Measurements from ENCODE around the gene PYGM. TPM values are rescaled to one million over a fixed set of nuclear protein-coding genes. Genes with fewer than 3 reads are reported as not detected.

The PYGM gene
- total and polyA plus RNA-seq, 2 of the 13 experiments (the other 11 are each of a cell fraction or from before 2014, with no cell fraction given): 0.11 to 0.12 TPM

DNA sequence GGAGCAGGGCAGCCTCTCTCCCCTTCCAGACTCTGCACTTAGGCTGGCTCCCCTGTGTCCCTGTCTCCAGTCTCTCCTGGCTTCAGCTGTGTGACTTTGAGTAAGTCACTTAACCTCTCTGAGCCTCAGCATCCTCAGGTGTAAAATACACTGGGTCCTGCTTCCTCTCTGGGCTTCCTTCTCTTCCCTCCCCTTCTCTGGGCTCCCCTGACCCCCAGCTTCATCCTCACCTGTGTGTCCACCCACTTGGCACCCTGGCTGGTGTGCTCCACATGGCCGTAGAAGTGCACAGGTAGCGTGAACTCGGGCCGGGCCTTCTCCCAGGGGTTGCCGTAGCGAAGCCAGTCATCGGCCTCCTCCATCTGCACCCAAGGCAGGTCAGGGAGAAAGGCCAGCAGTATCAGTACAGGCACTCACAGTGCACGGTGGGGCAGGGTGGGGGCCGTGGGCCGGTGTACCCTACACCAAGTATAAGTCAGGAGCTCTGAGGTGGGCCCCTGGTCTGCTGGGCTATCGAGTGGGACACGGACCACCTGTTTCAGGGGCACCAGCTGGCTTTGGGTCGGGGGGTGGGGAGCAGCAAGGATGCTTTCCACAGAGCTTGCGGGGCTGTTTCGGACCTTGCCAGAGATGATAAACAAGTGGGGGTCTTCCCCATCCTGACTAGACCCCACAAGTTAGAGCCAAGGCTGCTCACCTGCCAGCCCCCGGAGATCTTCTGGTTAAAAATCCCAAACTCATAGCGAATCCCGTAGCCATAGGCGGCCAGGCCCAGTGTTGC, 2.0 kb downstream of the PYGM start (continued):
- TF ChIP-seq TCF12 (IDR thresholded peaks at IDR 0.05) (no peak), TCF12 (CRISPR knock-in tag; IDR thresholded peaks at IDR 0.05) (no peak)

- H3K27ac ChIP-seq (ENCODE audit: extremely low read length, insufficient read depth, low read length): no peak overlapping the region
- no peaks in the 10 kb centered on the region for H3K79me2 ChIP-seq (ENCODE audit: insufficient read depth, low read length)
- POLR2A ChIA-PET: no interaction called here
- BruUV-seq (replicated peaks): no TSS peak
- no peak overlapping the region for H3K4me2 ChIP-seq (ENCODE audit: low read depth, low read length)
- peaks cover 50% of the 10 kb centered on the region for H3K4me1 ChIP-seq (ENCODE audit: insufficient read depth, low read length)
- no peak overlapping the region for H3K9ac ChIP-seq (ENCODE audit: insufficient read depth, low read depth, low read length)
- in situ Hi-C loops (cut with HindIII; ENCODE audit: extremely low pct_ligation_motif_present, low pct_unique_long_range_greater_than_20kb) (no loop called here), intact Hi-C loops (cut with micrococcal nuclease; ENCODE audit: unreplicated experiment) (no loop called here)
- H4K20me1 ChIP-seq (ENCODE audit: insufficient read depth, low read length): no peaks in the 10 kb centered on the region; the same call in 1 of the 2 replicates
- CTCF ChIA-PET (ENCODE audit: low intra/inter-chr PET ratio, low total read pairs): no interaction called here
- ATAC-seq (no peak), FAIRE-seq (no peak), DNase-seq (ENCODE audit: low spot score) (no peak)
- peak in 1 of 2 experiments; percentile 62; a peak in 1 of 4 replicates for TF ChIP-seq NR2F1 (CRISPR knock-in tag; IDR thresholded peaks at IDR 0.05)
- no peak for TF ChIP-seq HHEX (CRISPR knock-in tag; IDR thresholded peaks at IDR 0.05)
- H3K4me3 ChIP-seq (replicated peaks in 1 of 3; ENCODE audit: insufficient read depth in 1 of 3, low read depth in 2 of 3, low read length in 3 of 3): no peak overlapping the region
- peaks cover 3 to 15% of the 10 kb centered on the region in 2 experiments; a peak in 3 of 5 replicates for H3K27me3 ChIP-seq (ENCODE audit: control insufficient read depth in 1 of 2, insufficient read depth in 2 of 2, low read length in 2 of 2)
- no peaks in the 10 kb centered on the region for H3K9me3 ChIP-seq (ENCODE audit: low read length)
- H2AFZ ChIP-seq (ENCODE audit: low read length): no peak overlapping the region
- no peaks in the 10 kb centered on the region for H3K36me3 ChIP-seq (replicated peaks in 1 of 2; ENCODE audit: control insufficient read depth in 1 of 2, insufficient read depth in 2 of 2, low read length in 2 of 2)
- 49% methylated on average over 9 of the region's 13 CpGs for WGBS (ENCODE audit: low lambda C conversion rate)
These were observed 4.0 kb downstream of the PYGM start for GRCh38 chr11:64755681-64756361.

Measured in HepG2 (cell line).